GM10847 (cell line): ENCODE data around the gene ZNG1A.
"Not testable (repeated sequence)": the region's sequence is repeated elsewhere in the genome, so short reads cannot be mapped to it uniquely, and the experiment has no call there.

Experiments
- POLR2A ChIP-seq: IDR thresholded peaks from 2 replicates; pipeline ENCODE4 v1.6.1; 2011; ENCODE audit not compliant: insufficient read length; ENCODE audit errors: extremely low read depth

ZNG1A gene

GRCh38 chr9:211036-211435 lies 32.2 kb upstream of the ZNG1A start:
- no peak for TF ChIP-seq POLR2A

DNA sequence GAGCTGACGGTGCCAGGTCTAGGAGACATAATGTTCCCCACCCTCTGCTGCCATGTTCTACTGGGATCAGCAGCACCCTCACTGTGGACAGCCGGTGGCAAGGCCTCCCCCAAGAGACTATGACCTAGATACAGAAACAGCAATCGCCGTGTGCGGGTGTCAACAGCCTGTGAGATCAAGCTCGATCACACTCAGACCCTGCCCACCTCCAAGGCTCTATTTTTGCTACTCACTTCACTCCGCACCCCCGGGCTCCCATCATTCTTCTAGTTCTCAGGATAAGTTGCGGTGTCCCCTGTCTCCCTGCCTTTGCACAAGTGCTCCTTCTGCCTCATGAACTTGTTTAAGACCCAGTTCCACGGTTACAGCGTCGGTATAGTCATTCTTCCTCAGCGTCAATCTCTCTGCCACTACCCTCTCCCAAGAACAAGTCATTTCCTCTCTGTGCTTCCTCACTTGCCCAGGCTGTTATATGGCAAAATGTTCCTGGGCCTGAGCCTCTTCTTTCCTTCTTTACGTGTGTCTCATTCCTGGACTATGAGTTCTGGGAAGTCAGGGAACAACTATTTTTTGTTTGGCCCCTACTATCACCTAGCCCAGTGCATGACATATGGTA lies 30.4 kb upstream of the ZNG1A start:
- no peak for TF ChIP-seq POLR2A

DNA sequence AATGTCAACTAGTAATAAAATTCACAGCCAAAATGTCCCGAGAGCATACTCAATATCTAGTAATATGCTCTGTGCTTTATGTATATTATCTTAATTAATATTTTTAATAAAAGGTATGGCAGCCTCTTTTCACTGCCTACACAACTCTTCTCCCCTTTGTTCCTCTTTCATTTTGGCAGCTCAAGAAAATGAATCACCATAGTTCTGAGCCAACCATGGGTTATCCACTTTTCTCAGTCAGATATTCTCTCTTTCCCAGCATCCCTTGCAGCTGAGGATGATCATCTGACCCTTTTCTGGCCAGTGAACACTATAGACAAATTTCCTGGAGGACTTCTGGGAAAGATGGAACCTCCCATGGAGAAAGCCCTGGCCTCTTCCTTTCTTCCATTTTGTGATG lies 27.6 kb upstream of the ZNG1A start:
- no peak for TF ChIP-seq POLR2A

DNA sequence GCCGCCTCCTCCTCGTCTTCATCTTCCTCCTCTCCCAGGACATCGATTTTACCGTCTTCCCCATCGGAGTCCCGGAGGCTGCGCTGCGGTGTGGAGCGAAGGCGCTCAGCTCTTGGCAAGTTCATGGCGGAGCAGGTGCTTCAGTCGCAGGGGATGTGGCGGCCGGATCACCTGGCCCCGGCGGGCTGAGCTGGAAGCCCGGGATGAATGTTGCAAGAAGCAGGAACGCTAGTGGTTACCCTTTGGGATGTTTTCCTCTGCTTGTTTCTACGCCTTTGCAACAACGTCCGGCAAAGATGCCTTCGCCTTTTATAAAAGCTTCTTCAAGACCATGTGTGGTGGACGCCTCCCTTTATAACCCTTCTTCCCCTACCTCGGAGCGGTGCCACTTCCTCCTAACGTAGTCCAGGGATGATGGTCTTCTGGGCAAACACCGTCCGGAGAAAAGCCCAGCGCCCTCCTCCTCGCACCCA lies 60.8 kb downstream of the ZNG1A start, which contains the start of gene FOXD4:
Gene FOXD4, minus strand, starts transcription at position 423 of the 473 bp plus-strand sequence. Its CDS starts 298 bp downstream, at position 125.
- not testable (repeated sequence) for TF ChIP-seq POLR2A
